GM18858 (cell line): Measurements from ENCODE around the gene NCKIPSD.

ENCODE experiments used
- ATAC-seq: cut with Tn5 transposase; IDR thresholded peaks from one replicate; pipeline ENCODE4 v1.9.1; 2021; ENCODE audit not compliant: unreplicated experiment

The NCKIPSD gene

DNA sequence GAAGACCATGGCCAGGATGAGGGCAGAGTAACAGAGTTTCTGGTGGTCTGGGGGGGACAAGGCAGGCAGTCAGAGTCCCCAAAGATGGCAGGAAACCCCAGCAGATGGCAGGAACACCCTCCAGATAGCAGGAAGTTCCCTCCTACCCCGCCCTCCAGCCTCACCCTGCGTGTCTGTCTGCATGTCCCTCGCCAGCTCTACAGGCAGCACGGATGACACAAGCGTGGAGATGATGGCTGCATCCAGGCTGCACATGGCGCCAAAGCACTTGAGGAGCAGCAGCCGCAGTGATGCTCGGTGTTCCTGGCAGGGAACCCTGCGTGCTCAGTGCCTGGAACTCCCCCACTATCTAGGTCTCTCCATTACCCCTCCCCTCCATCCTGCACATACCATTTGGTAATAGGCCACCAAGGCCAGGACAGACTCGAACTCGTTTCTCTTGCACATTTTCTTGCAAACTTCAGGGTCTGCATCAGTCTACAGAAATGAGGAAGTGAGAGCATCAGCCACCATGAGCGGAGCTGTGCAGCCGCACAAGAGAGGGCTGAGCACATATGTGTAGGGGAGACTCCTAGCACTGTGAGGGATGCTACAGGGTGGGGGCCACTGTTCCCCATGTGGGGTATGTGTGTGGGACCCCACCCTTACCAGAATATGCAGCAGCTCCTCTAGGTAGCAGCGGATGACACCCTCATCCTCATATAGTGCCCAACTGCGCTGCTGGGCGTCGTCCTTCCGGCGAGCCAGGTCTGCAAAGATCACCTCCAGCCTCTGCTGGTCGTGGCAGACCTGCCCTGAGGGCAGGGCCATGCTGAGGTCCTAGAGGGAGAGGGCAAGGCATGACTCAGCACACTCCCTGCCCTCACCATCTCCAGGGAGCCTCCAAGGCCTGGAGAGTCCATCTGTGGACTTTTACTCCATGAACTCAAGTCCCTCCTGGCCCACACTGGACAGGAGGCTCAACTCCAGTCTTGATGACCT lies 6.0 kb downstream of the NCKIPSD start:
- no peak for ATAC-seq

- ATAC-seq: no peak
Measured at GRCh38 chr3:48678566-48679380, 6.9 kb downstream of the NCKIPSD start.

DNA sequence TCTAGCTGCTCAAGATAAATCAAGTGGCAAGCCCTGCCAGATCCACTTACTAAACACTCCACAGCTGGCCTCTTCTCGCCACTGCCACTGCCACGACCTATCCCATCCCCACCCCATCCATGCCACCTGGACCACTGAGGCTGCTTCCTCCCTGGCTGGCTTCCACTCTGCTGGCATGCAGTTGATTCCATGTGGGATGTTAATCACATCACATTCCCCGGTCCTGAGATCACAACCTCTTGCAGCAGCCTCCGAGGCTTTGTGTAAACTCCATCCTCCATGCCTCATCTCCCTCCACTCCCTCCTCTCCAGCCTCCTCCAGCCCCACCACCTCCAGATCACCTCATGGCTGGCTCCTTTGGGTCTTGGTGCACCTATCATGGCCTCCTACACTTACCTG lies 7.7 kb downstream of the NCKIPSD start:
- ATAC-seq: no peak

GRCh38 chr3:48674505-48674904 lies 11.2 kb downstream of the NCKIPSD start:
- ATAC-seq: no peak

DNA sequence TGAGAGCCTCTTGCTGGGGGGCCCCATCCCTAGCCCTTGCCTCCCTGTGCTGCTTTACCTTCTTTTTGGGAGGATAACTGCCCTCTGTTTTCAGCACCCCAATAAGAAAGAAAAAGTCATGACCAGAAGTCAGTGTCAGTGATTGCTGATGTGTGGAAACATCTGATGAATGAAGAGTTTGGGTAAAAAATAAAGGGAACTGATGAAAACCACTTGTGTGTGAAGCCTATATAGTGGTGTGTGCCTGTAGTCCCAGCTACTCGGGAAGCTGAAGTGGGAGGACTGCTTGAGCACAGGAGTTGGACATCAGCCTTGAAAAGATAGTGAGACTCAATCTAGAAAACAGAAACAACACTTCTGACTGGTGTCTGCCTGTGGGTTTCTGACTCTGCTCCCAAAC lies 13.2 kb downstream of the NCKIPSD start:
- ATAC-seq: no peak

- no peak for ATAC-seq
Measured at GRCh38 chr3:48664929-48665328, 20.8 kb downstream of the NCKIPSD start.

DNA sequence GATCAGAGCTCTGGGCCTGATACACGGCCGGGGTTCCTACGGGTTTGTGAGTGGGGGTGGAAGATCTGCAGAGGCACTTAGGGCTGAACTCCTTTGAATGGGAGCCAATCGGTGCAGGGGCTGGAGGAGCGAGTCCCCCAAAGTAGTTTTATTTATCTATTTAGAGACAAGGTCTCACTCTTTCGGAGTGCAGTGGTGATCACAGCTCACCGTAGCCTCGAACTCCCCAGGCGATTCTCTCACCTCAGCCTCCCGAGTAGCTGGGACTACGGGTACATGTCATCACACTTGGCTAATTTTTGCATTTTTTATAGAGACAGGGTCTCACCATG lies 21.4 kb downstream of the NCKIPSD start:
- no peak for ATAC-seq

GRCh38 chr3:48663489-48664312 lies 22.0 kb downstream of the NCKIPSD start:
- ATAC-seq: peak; percentile 66

- ATAC-seq: no peak
Measured at GRCh38 chr3:48662753-48663488, 22.8 kb downstream of the NCKIPSD start, which contains the start of gene CELSR3. CELSR3 (minus strand) TSS chr3:48662886; CDS start chr3:48662634, 252 bp downstream.

GRCh38 chr3:48662145-48662752 lies 23.5 kb downstream of the NCKIPSD start:
- no peak for ATAC-seq

DNA sequence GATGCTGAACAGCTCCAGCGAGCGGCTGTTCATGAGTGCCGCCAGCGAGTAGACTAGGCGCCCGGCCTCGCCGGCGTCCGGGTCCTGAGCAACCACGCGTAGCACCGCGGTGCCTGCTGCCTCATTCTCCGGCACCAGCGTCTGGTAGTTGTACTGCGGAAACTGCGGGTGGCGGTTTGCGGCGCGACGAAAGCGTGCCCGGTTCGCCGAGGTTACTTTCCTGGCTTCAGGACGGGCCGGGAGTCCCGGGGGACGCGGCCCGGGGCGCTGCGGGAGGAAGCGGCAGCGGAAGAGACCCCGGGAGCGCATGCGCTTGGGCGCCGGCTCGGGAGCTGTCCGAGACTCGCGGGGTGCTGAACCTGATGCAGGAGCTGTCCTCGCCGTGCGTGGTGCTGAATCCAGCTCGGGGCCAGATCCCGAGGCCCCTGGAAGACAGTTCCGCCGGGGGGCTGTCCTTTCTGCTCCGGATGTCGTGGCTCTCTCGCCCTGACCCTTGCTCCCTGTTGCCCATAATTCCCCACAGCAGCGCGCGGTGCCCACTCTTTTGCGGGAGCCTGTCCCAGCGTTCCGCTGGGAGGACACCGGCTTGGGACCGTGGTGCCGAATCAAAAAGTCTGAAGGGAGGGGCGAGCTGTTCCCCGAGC lies 24.1 kb downstream of the NCKIPSD start:
- ATAC-seq: no peak

GRCh38 chr3:48660800-48661400 lies 24.8 kb downstream of the NCKIPSD start:
- no peak for ATAC-seq

DNA sequence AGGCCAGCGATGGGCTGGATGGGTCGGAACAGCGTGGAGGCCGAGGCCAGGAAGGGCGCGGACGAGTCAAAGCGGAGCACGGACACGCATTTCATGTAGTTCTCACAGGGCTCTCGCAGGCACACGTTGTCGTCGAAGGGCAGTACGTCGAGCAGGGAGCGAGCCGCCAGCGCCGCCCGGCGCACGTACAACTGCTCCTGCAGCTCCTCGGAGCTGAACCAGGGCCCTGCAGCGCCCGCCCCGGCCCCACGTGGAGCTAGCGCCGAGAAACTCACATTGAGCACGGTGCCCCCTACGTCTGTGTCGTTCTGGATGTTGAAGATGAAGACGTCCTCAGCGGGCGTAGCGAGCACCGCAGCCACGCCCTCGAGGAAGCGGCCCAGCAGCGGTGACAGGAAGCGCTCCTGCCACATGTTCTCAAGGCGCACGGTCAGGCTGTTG lies 28.9 kb downstream of the NCKIPSD start:
- ATAC-seq: no peak

GRCh38 chr3:48656061-48656840 lies 29.5 kb downstream of the NCKIPSD start:
- no peak for ATAC-seq

- no peak for ATAC-seq
Measured at GRCh38 chr3:48655606-48656005, 30.1 kb downstream of the NCKIPSD start.

DNA sequence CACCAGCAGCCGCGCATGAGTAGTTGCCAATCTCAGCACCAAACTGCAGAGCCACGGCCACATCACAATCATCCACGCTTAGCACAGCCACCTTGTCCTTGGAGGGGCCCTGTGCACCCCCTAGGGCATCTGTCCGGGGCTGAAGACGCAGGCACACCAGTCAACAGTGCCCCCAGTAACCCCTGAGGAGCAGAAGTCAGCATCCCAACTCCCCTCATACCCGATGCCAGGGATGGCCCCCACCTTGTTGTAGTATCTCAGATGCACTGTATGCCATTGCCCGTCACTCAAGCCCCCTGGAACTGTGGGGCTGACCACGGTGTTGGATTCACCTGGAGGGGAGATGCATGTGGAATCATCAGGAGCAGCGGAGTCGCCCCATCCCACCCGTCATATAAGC lies 30.7 kb downstream of the NCKIPSD start:
- no peak for ATAC-seq

DNA sequence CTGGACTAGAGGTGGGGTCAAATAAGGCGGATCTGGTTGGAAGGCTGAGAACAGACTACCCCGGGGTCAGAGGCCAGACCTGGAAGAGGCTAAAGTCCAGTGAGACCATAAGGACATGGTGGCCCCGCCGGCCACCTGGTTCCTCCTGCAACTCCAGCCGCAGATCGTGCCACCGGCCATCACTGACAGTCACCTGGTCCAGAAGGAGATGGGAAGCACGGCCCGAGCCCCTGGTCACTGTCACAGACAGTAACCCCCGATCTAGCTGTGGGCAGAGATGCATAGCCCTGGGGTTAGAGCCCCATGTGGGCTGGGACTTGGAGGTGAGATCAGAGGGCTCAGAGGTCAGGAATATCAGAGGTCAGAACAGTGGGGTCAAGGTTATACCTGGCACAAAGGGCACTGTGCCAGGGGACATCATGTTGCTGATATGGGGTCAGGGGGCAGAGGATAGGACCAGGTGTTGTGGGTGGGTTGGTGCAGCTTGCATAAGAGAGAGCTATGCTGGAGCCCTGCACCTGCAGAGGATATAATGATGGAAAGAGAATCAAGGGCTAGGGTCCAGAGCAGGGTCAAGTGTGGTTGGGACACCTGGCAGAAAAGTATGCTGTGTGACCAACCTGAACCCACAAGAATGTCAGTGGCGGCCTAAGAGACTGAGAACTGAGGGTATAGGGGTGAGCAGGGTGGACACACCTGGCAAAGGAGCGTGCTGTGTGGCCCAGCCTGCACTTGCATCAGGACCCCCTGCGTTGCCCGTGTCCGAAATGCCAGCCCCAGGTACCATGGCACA lies 32.6 kb downstream of the NCKIPSD start:
- ATAC-seq: no peak
